ENCODE measurements around the gene FAM222A. TPM values are rescaled to one million over a fixed set of nuclear protein-coding genes. Genes with fewer than 3 reads are reported as not detected.
A peak's percentile ranks its signal among the peaks of the same experiment; 100 is the strongest.

The FAM222A gene
- total RNA-seq, 1 experiment from 2014 or later: 0.24 TPM

- no peak for DNase-seq (ENCODE audit: low read depth)
Measured at GRCh38 chr12:109724321-109724892, 10.8 kb downstream of the FAM222A start.

DNA sequence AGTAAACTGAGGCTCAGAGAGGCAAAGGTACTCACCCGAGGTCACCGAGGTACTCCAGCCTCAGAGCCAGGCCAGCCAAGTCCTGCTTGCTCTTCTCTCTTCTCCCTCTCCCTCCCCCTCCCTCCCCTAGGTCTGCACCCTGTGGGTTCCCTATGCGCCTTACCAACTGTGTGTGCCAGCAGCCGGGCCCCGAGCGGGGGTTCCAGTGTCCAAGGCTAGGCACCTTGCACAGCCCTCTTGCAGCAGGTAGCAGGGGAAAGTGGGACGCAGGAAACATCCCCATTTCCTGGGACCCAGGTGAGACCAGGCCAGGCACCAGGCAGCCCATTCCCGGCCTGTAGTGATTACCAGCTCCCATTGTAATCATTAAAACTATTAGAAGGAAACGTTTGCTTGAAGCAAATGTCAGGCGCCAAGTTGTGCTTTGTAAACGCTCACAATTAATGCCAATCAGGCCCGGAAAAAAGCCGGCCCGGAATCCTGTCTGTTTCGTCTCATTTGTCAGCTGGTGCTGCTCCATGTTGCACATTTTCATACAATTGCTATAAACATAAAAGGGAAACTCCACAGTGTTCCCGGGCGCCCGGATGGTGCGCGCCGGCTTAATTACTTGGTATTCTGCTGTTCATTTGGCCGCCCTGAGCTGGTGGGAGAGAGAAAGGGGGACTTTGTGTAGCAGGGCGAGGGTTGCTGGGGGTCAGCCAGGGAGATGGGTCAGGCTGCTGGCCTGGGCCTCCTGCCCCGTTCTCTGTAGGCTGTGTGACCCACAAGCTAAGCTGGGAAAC, 11.9 kb downstream of the FAM222A start:
- DNase-seq (ENCODE audit: low read depth): no peak

- DNase-seq (ENCODE audit: low read depth): no peak
Measured at GRCh38 chr12:109726106-109726497, 12.5 kb downstream of the FAM222A start.

GRCh38 chr12:109726511-109727038, 12.9 kb downstream of the FAM222A start:
- no peak for DNase-seq (ENCODE audit: low read depth)

DNA sequence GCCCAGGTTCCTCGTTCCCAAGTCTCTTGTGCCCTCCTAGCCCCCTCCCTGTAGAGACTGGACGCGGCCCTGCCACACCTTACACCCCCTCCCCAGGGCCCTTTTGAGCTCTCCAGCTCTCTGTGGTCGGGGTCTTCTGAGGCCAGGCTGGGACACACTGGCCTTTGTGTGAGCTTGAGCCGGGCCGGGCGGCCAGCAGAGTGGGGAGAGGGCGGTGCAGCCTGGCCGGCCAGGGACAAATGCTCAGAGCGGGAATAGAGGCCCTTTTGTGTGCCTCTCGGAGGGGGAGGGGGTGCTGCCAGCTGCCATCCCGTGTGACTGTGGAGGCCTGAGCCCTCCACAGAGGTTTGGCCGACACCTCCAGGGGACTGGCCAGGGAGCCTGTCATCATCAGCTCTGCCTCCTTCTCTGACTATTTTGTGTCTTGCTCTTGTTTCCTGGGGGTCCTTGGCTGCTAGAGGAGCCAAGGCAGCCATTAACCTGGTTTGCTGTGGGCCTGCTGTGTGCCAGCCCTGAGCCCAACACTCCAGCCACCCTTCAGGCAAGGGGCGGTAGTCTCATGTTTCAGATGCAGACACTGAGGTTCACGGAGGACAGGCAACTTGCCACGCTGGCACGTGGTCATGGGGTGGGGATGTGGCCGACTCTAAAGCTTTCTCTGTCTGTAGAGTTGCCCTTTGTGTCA, 13.6 kb downstream of the FAM222A start:
- no peak for DNase-seq (ENCODE audit: low read depth)

DNA sequence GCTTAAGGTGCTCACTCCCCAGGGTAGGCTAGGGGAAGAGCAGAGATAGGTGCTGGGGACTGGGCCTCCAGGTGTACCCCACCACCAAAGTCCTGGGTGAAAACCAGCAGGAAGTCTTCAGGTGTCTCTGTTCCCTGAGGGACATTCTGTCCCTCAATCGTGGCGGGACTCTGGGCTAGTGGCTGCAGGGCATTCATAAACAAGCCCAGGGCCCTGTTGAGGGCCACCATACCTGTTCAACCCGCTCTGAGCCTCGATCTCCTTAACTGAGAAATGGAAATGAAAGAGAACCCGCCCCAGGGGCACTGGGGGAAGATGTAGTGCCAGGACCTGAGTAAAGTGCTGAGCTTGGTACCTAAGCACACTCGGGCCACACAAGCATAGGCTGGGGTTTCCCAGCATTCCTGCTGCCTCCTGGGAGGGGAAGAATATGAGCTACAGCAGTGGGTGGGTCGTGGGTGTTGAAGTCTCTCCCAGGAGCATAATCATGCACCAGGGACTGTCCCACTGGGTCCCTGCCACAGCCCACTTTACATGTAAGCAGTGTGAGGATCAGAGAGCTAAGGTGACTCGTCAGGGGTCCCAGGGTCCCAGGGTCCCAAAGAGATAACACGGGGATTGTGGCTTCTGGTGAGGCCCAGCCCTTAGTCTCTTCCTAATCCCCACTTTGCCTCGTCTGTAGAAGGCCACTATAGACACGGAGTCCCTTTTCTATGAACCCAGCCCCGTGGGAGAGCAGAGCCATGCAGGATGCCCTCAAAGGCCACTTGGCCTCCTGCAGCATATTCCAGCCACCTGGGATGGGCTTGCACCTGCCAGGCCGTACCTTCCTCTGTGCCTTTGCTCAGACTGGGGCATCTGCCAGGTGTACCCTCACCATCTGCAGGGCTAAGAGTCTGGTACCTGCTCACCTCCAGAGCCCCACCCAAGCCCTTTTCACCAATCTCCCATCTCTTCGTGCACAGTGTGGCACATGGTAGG, 14.4 kb downstream of the FAM222A start:
- no peak for DNase-seq (ENCODE audit: low read depth)

DNA sequence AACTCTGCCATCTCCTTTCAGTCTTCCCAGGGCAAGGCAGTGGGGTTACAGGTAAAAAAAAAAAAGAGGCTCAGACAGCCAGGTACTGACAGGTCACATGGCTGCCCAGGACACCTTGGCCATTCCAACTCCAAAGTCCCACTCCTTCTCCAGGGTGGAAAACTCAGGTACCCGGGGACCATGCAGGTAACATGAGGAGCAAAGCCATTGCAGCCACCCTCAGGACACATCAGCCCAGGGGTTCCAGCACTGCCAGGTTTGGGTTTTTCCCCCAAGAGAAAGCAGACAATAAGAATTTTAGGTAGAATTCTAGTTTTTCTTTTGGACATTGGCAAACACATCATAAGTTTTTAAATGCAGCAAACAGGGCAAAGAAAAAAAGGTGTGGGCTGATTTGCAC, 15.3 kb downstream of the FAM222A start:
- DNase-seq (ENCODE audit: low read depth): no peak

DNA sequence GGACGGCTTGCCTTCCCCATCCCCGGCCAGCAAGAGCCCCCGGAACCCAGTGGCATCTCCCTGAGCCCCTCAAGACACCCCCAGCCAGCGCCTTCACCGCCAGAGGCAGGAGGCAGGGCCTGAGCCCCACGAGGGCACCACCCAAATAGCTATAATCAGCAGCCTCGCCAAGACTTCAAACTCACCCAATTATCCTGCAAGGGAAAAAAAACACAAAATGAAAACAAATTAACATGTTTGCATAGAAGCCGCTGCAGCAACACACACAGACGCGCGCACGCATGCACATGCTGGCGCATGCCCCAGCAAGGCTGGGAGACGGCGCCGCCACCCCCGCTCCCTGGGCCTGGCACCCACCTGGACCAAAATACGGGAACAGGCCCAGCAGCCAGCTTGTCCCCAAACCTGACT, 15.8 kb downstream of the FAM222A start:
- no peak for DNase-seq (ENCODE audit: low read depth)

GRCh38 chr12:109729801-109730200, 16.2 kb downstream of the FAM222A start:
- DNase-seq (ENCODE audit: low read depth): no peak

DNA sequence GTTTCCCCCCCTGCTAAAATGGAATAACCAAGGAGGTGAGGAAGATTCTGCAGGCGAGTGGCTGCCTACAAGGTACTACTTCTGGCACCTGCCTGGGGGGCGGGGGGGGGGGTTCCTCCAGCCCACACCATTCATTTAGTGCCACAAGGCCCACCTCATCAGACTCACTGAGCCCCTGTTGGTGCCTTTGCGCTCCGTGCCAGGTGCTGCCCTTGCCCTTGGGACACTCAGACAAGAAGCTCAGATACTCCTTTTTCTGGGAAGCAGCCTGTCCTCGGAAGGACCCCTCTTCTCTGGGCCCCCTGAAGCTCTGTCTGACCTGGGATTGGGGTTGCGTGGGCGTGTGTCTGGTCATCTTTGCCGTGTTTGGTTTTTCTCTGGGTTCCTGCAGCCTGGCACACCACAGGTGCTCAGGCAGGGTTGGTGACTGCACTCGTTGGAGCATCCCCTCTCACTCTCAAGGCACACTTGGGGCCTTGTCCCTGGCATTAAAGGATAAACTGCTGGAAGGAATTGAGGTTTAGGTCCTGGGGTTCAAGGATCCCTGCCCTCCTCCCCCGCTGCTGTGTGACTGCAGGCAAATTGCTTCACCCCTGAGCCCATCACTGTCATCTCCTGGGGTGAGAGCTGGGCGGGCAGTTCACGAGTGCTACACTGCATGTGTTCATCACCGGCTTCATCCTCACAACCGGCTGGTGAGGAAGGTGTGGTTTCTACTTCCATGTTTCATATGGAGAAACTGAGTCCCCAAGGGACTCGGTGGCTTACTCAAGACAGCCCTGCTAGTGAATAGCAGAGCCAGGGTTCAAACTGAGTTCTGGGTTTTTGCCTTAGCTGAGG, 16.9 kb downstream of the FAM222A start:
- DNase-seq (ENCODE audit: low read depth): no peak

- DNase-seq (ENCODE audit: low read depth): no peak
Measured at GRCh38 chr12:109731231-109731731, 17.7 kb downstream of the FAM222A start.

DNA sequence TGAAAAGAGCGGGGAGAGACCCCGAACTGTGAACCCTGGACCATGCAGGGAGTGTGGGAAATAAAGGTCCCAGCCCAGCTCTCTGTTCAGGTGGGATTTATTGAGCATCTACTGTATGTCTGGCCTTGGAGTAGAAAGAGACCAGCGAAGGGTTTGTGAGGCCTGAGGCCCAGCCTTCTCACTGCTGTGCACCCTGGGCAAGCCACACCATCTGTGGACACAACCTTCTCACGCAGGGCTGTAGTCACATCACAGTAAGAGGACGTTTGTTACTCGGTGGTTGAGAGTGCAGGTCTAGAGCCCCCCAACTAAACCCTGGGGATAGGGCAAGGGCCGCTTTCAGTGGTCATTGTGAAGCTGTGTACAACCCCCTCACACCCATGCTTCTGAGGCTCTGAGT, 18.2 kb downstream of the FAM222A start:
- DNase-seq (ENCODE audit: low read depth): no peak

GRCh38 chr12:109732321-109733305, 19.0 kb downstream of the FAM222A start:
- DNase-seq (ENCODE audit: low read depth): no peak

DNA sequence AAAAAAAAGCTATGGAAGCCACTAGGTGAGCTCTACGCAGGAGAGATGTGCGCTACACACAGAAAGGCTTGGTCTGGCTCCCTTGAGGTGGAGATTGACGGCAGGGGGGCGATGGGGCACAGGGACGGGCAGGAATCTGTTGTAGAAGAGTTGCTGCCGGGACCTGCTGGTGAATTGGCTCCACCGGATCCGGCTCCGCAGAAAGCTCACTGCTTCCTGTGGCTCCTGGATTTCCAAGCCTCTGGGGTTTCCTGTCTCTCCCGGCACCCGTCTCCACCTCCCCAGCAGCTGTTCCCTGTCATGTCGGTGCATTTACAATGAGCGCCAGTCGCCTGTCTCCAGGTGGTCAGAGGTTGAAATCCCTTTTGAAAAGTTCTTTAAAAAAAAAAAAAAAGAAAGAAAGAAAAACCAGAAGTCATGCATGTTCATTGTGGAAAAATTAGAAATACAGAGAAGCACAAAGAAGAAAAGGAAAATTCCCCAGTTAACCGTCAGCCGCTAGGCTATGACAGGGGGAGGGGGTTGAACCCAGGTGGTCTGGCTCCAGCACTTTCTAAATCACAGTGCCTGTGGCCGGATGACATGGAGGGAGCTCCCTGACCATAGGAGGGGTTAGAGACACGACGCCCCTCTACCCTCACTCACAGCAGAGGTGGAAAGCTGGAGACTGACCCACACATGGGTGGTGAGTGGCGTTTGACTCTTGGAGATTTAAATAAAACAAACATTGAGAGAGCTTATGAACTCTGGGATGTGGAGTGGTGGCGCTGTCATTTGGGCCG, 20.8 kb downstream of the FAM222A start:
- DNase-seq (ENCODE audit: low read depth): peak; percentile 30

DNA sequence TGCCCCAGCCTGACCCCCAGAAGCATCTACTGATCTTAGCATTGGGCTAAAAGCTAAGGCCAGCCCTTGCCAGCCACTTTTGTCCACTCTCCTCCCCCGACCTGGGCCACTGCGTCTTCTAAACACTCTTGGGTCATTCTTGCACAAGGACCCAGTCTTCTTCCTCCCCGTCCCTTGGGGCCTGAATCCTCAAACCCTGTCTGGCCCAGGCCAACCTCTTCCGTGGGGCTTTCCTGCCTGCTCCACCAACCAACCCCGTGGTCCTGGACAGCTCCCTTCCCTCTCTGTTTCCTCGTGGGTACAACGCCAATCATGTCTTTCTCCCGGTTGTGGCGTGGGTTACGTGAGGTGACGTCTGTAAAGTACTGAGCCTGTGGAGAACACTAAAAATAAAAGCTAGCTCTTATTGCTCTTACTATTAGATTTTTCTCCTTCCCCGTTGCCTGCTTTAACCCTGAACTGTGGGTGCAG, 21.5 kb downstream of the FAM222A start:
- no peak for DNase-seq (ENCODE audit: low read depth)

- no peak for DNase-seq (ENCODE audit: low read depth)
Measured at GRCh38 chr12:109735825-109736551, 22.4 kb downstream of the FAM222A start.

DNA sequence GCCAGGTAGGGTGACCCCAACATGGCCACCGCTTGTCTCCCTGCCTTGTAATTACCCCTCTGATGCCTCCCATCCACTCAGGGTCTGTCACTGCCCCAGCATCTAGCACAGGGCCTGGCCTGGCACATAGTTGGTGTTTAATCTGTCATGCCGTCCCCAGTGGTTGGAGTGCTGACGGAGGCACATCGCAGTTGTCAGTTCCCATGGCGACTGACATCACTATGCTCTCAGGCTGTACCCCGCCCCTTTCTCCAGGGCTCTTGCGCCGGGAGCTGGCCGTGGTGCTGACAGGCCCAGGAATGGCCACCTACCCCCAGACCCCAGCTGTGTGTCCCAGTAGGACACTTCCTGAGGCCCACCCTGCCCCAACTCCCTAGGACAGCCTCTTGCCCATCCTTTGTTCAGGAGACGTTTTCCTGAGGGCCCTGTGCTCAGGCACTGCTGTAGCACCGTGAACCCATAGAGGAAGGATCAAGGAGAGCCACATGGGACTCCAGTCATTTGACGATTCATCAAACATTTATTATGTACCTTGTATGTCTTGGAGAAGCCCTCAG, 23.0 kb downstream of the FAM222A start:
- DNase-seq (ENCODE audit: low read depth): peak; percentile 10
